ENCODE results near the gene DNAI1.
"Not testable (repeated sequence)": the region's sequence is repeated elsewhere in the genome, so short reads cannot be mapped to it uniquely, and the experiment has no call there.

Gene DNAI1

GRCh38 chr9:34430843-34431437 is 27.7 kb upstream of the DNAI1 start:
- TF ChIP-seq ZFP30 (CRISPR knock-in tag; IDR thresholded peaks at IDR 0.05) (0 out of 2 replicates have a peak, but pooled peaks have one; percentile 20), TCF4 (CRISPR knock-in tag; IDR thresholded peaks at IDR 0.05; ENCODE audit: borderline replicate concordance) (peak; percentile 55), ARNTL (CRISPR knock-in tag; IDR thresholded peaks at IDR 0.05; ENCODE audit: borderline replicate concordance, low read depth) (no peak), SNAI2 (CRISPR knock-in tag; IDR thresholded peaks at IDR 0.05) (peak; percentile 94), RARB (CRISPR knock-in tag; IDR thresholded peaks at IDR 0.05) (no peak), ZNF8 (CRISPR knock-in tag; IDR thresholded peaks at IDR 0.05) (no peak; the same call in 1 of the 2 replicates), TSHZ2 (CRISPR knock-in tag; IDR thresholded peaks at IDR 0.05) (peak; percentile 87), CSDC2 (CRISPR knock-in tag; IDR thresholded peaks at IDR 0.05) (peak; percentile 89), ZNF70 (CRISPR knock-in tag; IDR thresholded peaks at IDR 0.05) (peak; percentile 59), ZFP3 (CRISPR knock-in tag; IDR thresholded peaks at IDR 0.05) (peak; percentile 78), CSRNP3 (CRISPR knock-in tag; IDR thresholded peaks at IDR 0.05) (0 out of 2 replicates have a peak, but pooled peaks have one; percentile 9), ISL1 (CRISPR knock-in tag; IDR thresholded peaks at IDR 0.05) (peak; percentile 52; the same call in 1 of the 2 replicates)
- peak; percentile 92 for ATAC-seq

- TF ChIP-seq ARNTL (CRISPR knock-in tag; IDR thresholded peaks at IDR 0.05; ENCODE audit: borderline replicate concordance, low read depth): no peak
- TF ChIP-seq BACH2 (CRISPR knock-in tag; IDR thresholded peaks at IDR 0.05; ENCODE audit: borderline replicate concordance): no peak
- no peak for TF ChIP-seq CSRNP3 (CRISPR knock-in tag; IDR thresholded peaks at IDR 0.05)
- TF ChIP-seq TSHZ2 (CRISPR knock-in tag; IDR thresholded peaks at IDR 0.05): no peak
- ATAC-seq: no peak
Observed at GRCh38 chr9:34431667-34432066, 26.9 kb upstream of the DNAI1 start.

GRCh38 chr9:34437006-34437925 is 21.3 kb upstream of the DNAI1 start:
- peak; percentile 98 for ATAC-seq
- peak; percentile 47; the same call in 1 of the 2 replicates for TF ChIP-seq TCF4 (CRISPR knock-in tag; IDR thresholded peaks at IDR 0.05; ENCODE audit: borderline replicate concordance)
- TF ChIP-seq ESRRG (CRISPR knock-in tag; IDR thresholded peaks at IDR 0.05): no peak
- TF ChIP-seq CSDC2 (CRISPR knock-in tag; IDR thresholded peaks at IDR 0.05): no peak
- no peak for TF ChIP-seq GLIS3 (CRISPR knock-in tag; IDR thresholded peaks at IDR 0.05)

GRCh38 chr9:34437926-34438307 is 20.7 kb upstream of the DNAI1 start:
- ATAC-seq: not testable (repeated sequence)

- not testable (repeated sequence) for ATAC-seq
Observed at GRCh38 chr9:34438465-34438864, 20.1 kb upstream of the DNAI1 start.

Data from SK-N-SH treated with all-trans-retinoic acid at 6 μM for 48 hours (cell line).